Cardiac fibroblast (primary cell): ENCODE data around the gene KISS1.

Experiments
- DNase-seq, 2 donors: peaks; one replicate each; pipeline versions ENCODE4 v3.0.0 to v3.0.0-alpha.2; 2010; ENCODE audit warnings: low read depth in 2 of 2
- H3K4me3 ChIP-seq, 2 donors: replicated peaks in 1 of 2; 1 replicate in 1 of 2; 2 replicates in 1 of 2; pipeline ENCODE4 v1.5.1; 2011; ENCODE audit warnings: low read depth in 2 of 2, low read length in 2 of 2, mild to moderate bottlenecking in 2 of 2, moderate library complexity in 1 of 2
- TF ChIP-seq, protein P1 (sequence below): IDR thresholded peaks from one replicate; pipeline ENCODE4 v1.5.1; 2011; ENCODE audit warnings: low read depth, mild to moderate bottlenecking, low read length, inconsistent platforms

The KISS1 gene

DNA sequence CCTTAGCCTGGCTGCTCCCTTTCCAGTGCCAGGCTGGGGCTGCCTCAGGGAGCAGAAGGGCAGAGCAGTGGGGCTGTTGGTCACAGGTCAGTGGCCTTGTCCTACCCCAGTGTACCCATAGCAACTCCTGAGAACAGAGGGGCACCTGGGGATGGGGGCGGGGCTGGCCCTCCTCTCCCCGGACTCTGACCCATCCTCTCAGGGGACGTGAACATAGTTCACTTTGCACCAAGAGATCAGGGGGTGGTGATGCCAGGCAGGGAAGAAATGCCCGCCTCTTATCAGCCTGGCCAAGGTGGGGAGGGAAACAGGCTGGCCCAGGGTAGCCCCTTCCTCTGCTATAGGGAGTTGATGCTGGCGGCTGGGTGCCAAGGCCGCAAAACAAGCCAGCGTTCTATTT, 49.3 kb downstream of the KISS1 start:
- no peak for DNase-seq
- TF ChIP-seq, protein P1, sequence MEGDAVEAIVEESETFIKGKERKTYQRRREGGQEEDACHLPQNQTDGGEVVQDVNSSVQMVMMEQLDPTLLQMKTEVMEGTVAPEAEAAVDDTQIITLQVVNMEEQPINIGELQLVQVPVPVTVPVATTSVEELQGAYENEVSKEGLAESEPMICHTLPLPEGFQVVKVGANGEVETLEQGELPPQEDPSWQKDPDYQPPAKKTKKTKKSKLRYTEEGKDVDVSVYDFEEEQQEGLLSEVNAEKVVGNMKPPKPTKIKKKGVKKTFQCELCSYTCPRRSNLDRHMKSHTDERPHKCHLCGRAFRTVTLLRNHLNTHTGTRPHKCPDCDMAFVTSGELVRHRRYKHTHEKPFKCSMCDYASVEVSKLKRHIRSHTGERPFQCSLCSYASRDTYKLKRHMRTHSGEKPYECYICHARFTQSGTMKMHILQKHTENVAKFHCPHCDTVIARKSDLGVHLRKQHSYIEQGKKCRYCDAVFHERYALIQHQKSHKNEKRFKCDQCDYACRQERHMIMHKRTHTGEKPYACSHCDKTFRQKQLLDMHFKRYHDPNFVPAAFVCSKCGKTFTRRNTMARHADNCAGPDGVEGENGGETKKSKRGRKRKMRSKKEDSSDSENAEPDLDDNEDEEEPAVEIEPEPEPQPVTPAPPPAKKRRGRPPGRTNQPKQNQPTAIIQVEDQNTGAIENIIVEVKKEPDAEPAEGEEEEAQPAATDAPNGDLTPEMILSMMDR, result no peak
- H3K4me3 ChIP-seq, result no peak overlapping the region

DNA sequence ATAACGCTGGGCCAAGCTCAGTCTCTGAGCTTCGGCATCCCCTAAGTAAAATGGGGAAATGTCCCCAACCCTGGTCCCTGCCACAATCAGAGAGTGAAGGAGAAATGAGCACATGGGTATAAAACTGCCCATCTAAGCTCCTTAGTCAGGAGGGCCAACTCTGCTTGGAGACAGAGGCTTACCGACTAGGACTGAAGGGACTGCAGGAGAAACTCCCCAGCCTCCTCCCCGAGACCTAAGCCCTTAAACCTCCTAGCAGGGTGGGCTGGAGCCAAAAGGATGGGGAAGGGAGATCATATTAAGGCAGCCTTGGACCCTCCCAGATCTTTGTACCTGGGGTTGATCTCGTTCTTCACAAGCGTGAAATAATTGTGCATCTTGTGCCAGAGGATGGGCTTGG, 50.0 kb downstream of the KISS1 start:
- no peak overlapping the region for H3K4me3 ChIP-seq
- TF ChIP-seq, protein P1, result no peak
- DNase-seq, result no peak

DNA sequence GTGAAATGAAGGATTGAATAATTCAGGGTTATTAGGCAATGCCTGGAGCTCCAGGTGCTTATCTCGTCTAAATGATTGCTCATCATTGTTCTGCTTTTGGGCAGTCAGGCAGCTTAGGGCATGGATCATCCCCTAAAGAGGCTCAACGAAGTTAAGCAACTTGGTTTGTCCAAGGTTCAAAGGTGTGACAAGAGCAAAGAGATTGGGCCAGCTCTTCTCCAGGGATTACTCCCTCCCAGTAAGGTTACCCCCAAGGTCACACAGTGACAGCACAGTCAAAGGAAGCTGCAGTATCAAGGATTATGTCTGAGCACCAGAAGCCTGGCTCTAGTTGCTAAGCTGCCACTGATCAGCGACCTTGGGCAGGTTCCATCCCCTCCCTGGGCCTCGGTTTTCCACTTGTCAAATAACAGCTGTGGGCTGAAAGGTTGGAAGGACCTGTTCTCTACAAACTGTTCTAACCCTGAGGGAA, 51.2 kb downstream of the KISS1 start:
- no peak overlapping the region for H3K4me3 ChIP-seq
- TF ChIP-seq, protein P1, result no peak
- no peak for DNase-seq

DNA sequence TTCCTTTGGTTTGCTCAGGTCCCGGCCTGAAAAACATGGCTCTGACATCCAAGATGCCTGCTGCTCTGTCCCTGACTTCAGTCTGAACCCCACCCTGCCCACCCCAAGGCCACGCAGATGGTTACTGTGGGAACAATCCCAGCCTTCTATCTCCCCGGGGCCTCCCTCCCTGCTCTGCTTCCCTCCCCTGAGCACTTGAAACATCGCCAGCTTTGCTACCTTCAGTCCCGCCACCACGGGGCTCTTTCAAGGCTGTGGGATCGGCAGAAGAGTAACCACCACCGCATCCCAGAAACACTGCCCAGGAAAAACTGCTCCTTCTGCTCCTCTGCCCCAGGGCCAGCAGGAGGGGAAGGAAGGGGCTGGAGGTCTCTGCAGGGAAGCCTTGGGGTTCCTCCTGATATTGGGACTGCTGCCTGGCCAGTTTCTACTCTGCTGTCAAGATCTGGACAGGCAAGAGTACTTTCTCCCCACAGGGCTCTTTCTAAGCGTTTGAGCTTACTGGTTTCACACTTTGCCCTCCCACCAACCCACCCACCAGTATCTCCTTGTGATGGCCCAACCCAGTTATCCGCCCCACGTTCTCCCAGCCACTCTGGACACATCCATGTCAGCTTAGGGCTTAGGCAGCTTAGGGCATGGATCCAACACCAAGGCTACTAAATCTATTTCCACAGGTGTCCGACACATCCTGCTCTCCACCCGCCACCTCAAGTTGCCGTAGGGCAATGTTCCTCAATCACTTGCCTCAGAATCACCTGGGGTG, 52.8 kb downstream of the KISS1 start:
- no peak for DNase-seq
- TF ChIP-seq, protein P1, result no peak
- no peak overlapping the region for H3K4me3 ChIP-seq

DNA sequence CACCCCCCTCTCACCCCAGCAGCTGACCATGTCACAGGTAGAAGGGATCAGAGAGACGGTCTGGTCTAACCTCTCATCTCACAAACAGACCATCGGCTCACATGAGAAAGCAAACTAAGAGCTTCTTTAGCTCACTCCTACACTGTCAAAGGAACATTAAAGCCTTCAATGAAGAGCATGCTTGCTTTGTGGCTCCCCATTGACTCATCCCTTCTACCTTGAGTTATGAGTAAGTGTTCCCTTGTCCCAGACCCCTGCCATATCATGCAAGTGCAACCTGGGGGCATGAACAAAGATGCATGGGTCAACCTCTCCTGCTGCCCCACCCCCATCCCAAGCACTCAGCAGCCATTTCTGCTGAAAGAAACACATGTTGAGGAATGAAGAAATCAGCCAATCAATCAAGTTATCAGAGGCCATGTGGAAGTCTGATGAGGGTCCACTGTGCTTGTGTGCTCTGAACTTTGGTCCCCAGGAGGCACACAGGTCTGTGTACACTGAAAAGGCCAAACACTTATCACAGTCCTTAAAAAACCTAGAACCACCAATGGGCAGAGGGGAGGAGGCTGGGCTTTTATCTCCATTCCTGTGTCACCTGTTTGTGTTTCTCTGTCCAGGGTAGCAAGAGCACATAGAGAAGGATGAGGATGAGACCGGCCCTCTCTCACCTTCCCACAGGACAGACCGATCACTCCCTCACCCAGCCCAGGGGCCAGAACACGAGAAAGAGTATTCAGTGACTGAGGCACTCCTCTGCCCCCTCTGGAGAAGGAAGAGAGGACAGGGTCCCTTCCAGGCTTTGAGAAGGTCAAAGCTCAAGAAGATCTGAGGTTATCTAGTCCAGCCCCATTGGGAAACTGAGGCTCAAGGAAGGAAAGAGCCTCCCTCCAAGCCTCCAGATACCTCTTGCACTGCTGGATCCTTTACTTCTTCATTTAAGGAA, 54.0 kb downstream of the KISS1 start:
- no peak overlapping the region for H3K4me3 ChIP-seq
- TF ChIP-seq, protein P1, result peak; percentile 4
- DNase-seq, result no peak

DNA sequence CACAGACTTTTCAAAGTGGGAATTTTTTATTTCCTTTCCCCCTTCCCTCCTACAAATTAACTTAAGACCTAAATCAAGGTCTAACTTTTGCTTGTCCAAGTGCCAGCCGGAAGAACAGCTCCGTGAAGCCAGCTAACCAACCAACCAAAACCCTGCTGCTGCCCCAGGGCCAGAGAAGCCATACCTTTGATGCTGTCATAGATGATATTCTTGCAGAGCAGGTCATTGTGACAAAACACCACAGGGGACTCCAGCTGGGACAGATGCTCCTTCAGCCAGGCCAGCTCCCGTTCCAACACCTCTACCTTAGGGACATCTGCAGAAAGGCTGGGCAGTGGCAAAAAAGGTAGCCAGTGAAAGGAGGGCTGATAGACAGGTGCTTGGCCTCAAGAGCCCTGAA, 55.2 kb downstream of the KISS1 start:
- no peak overlapping the region for H3K4me3 ChIP-seq
- no peak for DNase-seq
- TF ChIP-seq, protein P1, result no peak
